HepG2 (cell line): ENCODE results near the gene EDNRA. TPM values are rescaled to one million over a fixed set of nuclear protein-coding genes. Genes with fewer than 3 reads are reported as not detected.

Source experiments
- ATAC-seq: fragments of 200-7000 bp; cut with Tn5 transposase; 3 replicates; pipeline ENCODE4 v1.9.1; 2020; ENCODE audit warnings: mild to moderate bottlenecking, moderate library complexity
- BruUV-seq: library from RNA; stranded (reverse); fragments of 400-500 nt; replicated peaks from 2 replicates; lab custom pipeline; 2021; lab: Mats Ljungman, UMichigan
- CTCF ChIA-PET: fragments of 300-600 bp; formaldehyde crosslinking; extraction: SDS; loops from one replicate; lab custom pipeline; 2021; ENCODE audit warnings: low total read pairs, inconsistent platforms, low intra/inter-chr PET ratio; lab: Yijun Ruan, JAX
- POLR2A ChIA-PET: fragments of 350-600 bp; sonication (Branson Sonifier 250); formaldehyde crosslinking; loops from one replicate; lab custom pipeline; 2020; ENCODE audit warnings: antibody characterized with exemption, inconsistent platforms; lab: Yijun Ruan, JAX
- DNase-seq: peaks from one replicate; pipeline ENCODE4 v3.0.0-alpha.2; 2015; ENCODE audit warnings: low spot score
- FAIRE-seq: peaks from 3 replicates; lab custom pipeline; 2011; peaks lifted over from hg19 to GRCh38; lab: Jason Lieb, UNC
- H2AFZ ChIP-seq: one replicate; pipeline ENCODE4 v1.6.1; 2011; ENCODE audit warnings: low read length, inconsistent platforms
- H3K27ac ChIP-seq: fragments of 300-600 bp; 3 replicates; pipeline ENCODE4 v1.8.0; 2011; ENCODE audit warnings: mixed run types, mild to moderate bottlenecking, mixed read lengths, low read length, inconsistent platforms; ENCODE audit not compliant: insufficient read depth; ENCODE audit errors: extremely low read length
- H3K27me3 ChIP-seq, 2 experiments: fragments of 200-600 bp in 1 of 2; 2 replicates in 1 of 2; 3 replicates in 1 of 2; pipeline versions ENCODE4 v1.6.0 to v1.8.0; 2011; ENCODE audit warnings: low read length in 2 of 2, mild to moderate bottlenecking in 2 of 2, moderate library complexity in 2 of 2, inconsistent platforms in 1 of 2; ENCODE audit not compliant: insufficient read depth in 2 of 2, control insufficient read depth in 1 of 2
- H3K36me3 ChIP-seq, 2 experiments: fragments of 200-600 bp in 1 of 2; replicated peaks in 1 of 2; 2 replicates in 1 of 2; 3 replicates in 1 of 2; pipeline versions ENCODE4 v1.5.1 to v1.8.0; 2011; ENCODE audit warnings: low read length in 2 of 2, inconsistent platforms in 1 of 2; ENCODE audit not compliant: insufficient read depth in 2 of 2, control insufficient read depth in 1 of 2
- H3K4me1 ChIP-seq: 2 replicates; pipeline ENCODE4 v1.5.1; 2012; ENCODE audit warnings: low read length, inconsistent platforms; ENCODE audit not compliant: insufficient read depth
- H3K4me2 ChIP-seq: 2 replicates; pipeline ENCODE4 v1.6.0; 2011; ENCODE audit warnings: low read depth, low read length, inconsistent platforms
- H3K4me3 ChIP-seq, 3 experiments: fragments of 200-600 bp in 1 of 3; sonication (generic), shearing (Covaris generic) in 1 of 3; replicated peaks in 1 of 3; 2 replicates each; pipeline ENCODE4 v1.5.1; 2011 to 2016; ENCODE audit warnings: low read length in 3 of 3, inconsistent platforms in 2 of 3, low read depth in 2 of 3, mild to moderate bottlenecking in 2 of 3, control low read depth in 1 of 3, mixed read lengths in 1 of 3; ENCODE audit not compliant: insufficient read depth in 1 of 3
- H3K79me2 ChIP-seq: one replicate; pipeline ENCODE4 v1.6.1; 2011; ENCODE audit warnings: low read length, inconsistent platforms; ENCODE audit not compliant: insufficient read depth
- H3K9ac ChIP-seq: 2 replicates; pipeline ENCODE4 v1.6.0; 2011; ENCODE audit warnings: mild to moderate bottlenecking, low read depth, low read length, inconsistent platforms; ENCODE audit not compliant: insufficient read depth
- H3K9me3 ChIP-seq: 2 replicates; pipeline ENCODE4 v1.5.1; 2012; ENCODE audit warnings: mild to moderate bottlenecking, low read length
- H4K20me1 ChIP-seq: 2 replicates; pipeline ENCODE4 v1.6.0; 2011; ENCODE audit warnings: inconsistent platforms, mild to moderate bottlenecking, low read length, moderate library complexity; ENCODE audit not compliant: insufficient read depth
- AGO2 ChIP-seq: fragments of 200-400 bp; formaldehyde crosslinking; optimal IDR thresholded peaks from 2 replicates; pipeline ENCODE3; 2017; ENCODE audit warnings: mild to moderate bottlenecking, low read depth, low read length, moderate library complexity
- LCORL ChIP-seq, 2 experiments: fragments of 450-650 bp in 1 of 2; sonication (generic) in 1 of 2; formaldehyde crosslinking in 1 of 2; IDR thresholded peaks; 2 replicates each; pipeline versions ENCODE4 v1.5.0 to v1.6.1; 2017 to 2020; ENCODE audit warnings: antibody characterized with exemption in 1 of 2, missing genetic modification reagents in 1 of 2
- POGZ ChIP-seq: sonication (generic); formaldehyde crosslinking; IDR thresholded peaks from 2 replicates; pipeline ENCODE4 v1.4.0; 2020; ENCODE audit warnings: mild to moderate bottlenecking, missing genetic modification reagents
- RNF2 ChIP-seq: fragments of 450-650 bp; conservative IDR thresholded peaks from 2 replicates; pipeline ENCODE4 v1.6.1; 2016; ENCODE audit warnings: low read depth
- ZMYM3 ChIP-seq: sonication (generic); formaldehyde crosslinking; IDR thresholded peaks from 2 replicates; pipeline ENCODE4 v1.5.1; 2020; ENCODE audit warnings: mild to moderate bottlenecking, missing genetic modification reagents
- ZNF160 ChIP-seq: sonication (generic); formaldehyde crosslinking; IDR thresholded peaks from 2 replicates; pipeline ENCODE4 v1.8.0; 2022; ENCODE audit warnings: mild to moderate bottlenecking, inconsistent platforms, missing genetic modification reagents
- ZNF329 ChIP-seq: sonication (generic); formaldehyde crosslinking; IDR thresholded peaks from 2 replicates; pipeline ENCODE4 v1.9.0; 2021; ENCODE audit warnings: low read depth, mild to moderate bottlenecking, missing genetic modification reagents
- ZNF547 ChIP-seq: sonication (generic); formaldehyde crosslinking; IDR thresholded peaks from 2 replicates; pipeline ENCODE4 v1.5.1; 2020; ENCODE audit warnings: mild to moderate bottlenecking, missing genetic modification reagents
- ZNF550 ChIP-seq: sonication (generic); formaldehyde crosslinking; IDR thresholded peaks from 2 replicates; pipeline ENCODE4 v1.4.0; 2020; ENCODE audit warnings: mild to moderate bottlenecking, missing genetic modification reagents, borderline replicate concordance
- ZSCAN30 ChIP-seq: sonication (generic); formaldehyde crosslinking; IDR thresholded peaks from 2 replicates; pipeline ENCODE4 v1.5.0; 2020; ENCODE audit warnings: mild to moderate bottlenecking, missing genetic modification reagents
- WGBS: methylation state at CpG from one replicate; pipeline ENCODE4 v1.1.6; 2017; ENCODE audit warnings: low lambda C conversion rate; 5-methylcytosine and 5-hydroxymethylcytosine counted together
- in situ Hi-C: cut with HindIII; loops from 2 replicates; pipeline ENCODE4 v1.10.0; 2017; ENCODE audit warnings: low pct_unique_long_range_greater_than_20kb; ENCODE audit not compliant: extremely low pct_ligation_motif_present
- intact Hi-C: fragments of 100-400 bp; cut with micrococcal nuclease; formaldehyde crosslinking; loops from one replicate; pipeline ENCODE4 v1.10.0; 2022; ENCODE audit not compliant: unreplicated experiment
- polyA plus RNA-seq, 8 experiments: library from polyadenylated mRNA; depleted of rRNA in 3 of 8; stranded (reverse) in 7 of 8; unstranded in 1 of 8; fragments of >200 nt; fragmentation: Illumina TruSeq in 4 of 8; extraction: Trizol in 4 of 8; gene quantifications; 2 replicates each; pipeline versions ENCODE4 v1.2.1 to v1.2.3, GENCODE V29; 2011 to 2016; ENCODE audit warnings: low read depth in 4 of 8, missing spikeins in 1 of 8, mixed read lengths in 1 of 8; ENCODE audit not compliant: insufficient read depth in 1 of 8
- total RNA-seq, 5 experiments: library from RNA; depleted of rRNA; stranded (reverse); fragments of >200 nt; fragmentation: Illumina TruSeq; extraction: Trizol; gene quantifications; 2 replicates each; pipeline ENCODE4 v1.2.3, GENCODE V29; 2016; ENCODE audit warnings: low read depth in 1 of 5

Gene EDNRA
- total and polyA plus RNA-seq, 2 of the 13 experiments (the other 11 are each of a cell fraction or from before 2014, with no cell fraction given): not detected

DNA sequence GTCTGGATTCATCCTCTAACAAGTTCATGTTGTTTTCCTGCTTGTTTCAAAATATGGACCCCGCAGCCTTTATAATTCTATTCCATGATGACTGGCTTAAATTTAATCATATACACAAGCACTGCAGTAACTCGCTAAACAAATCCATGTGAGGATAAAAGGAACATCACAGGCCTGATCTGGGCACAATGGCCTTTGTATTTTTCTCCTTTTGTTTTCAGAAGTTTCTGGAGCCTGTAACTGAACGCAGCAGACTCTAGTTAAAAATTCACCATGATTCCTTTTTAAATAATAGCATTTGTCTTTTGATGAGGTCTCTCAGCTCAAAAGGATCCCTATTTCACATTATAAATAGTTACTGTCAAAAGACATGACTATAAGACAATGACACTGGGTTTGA lies 106.1 kb downstream of the EDNRA start:
- FAIRE-seq (no peak), DNase-seq (no peak), ATAC-seq (no peak)
- Histone ChIP-seq H3K9ac (no peak overlapping the region), H3K9me3 (no peaks in the 10 kb centered on the region), H3K4me2 (no peak overlapping the region), H2AFZ (no peak overlapping the region), H3K4me3 (no peak overlapping the region), H4K20me1 (no peaks in the 10 kb centered on the region), H3K79me2 (no peaks in the 10 kb centered on the region), H3K27me3 (no peaks in the 10 kb centered on the region), H3K27ac (no peak overlapping the region), H3K36me3 (no peaks in the 10 kb centered on the region), H3K4me1 (no peaks in the 10 kb centered on the region)
- intact Hi-C loops (no loop called here), in situ Hi-C loops (loop anchor here (5.0 to 25.0 kb wide), 2 partner anchors 70 to 575 kb away; no protein-coding TSS in a partner anchor)
- ChIA-PET POLR2A (no interaction called here), CTCF (no interaction called here)
- no TSS peak for BruUV-seq
- no peak for TF ChIP-seq AGO2
- no peak for TF ChIP-seq LCORL (IDR thresholded peaks at IDR 0.05)
- TF ChIP-seq LCORL (CRISPR knock-in tag; IDR thresholded peaks at IDR 0.05): no peak
- TF ChIP-seq ZNF550: no peak
- WGBS: 22% methylated on average over 3 of the region's 3 CpGs

DNA sequence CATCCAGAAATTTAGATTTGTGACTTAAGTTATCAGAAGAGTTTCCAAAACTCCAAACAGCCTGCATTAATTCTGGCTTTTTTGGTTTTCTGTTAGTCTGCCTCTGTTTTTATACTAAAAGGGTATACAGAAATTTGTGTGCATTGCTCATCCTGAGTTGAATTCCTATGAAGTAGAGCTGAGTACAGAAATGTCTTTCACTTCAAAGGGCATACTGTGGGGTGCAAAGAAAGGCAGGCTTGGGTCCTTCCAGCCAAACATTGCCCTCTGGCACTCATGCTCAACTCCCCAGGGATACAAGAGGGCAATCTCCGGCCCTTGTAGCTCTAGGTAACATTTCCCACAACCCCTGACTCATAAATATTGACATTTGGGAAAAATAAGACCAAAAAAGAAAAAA lies 108.7 kb downstream of the EDNRA start:
- H3K4me3 ChIP-seq: no peak overlapping the region
- H3K79me2 ChIP-seq: no peaks in the 10 kb centered on the region
- CTCF ChIA-PET: interaction anchor here (1.8 to 3.1 kb wide), 3 partner anchors 70 to 429 kb away, joined by 5 to 30 read pairs (median 21); no protein-coding TSS in a partner anchor
- H3K27me3 ChIP-seq: no peaks in the 10 kb centered on the region
- no peaks in the 10 kb centered on the region for H3K36me3 ChIP-seq
- no peaks in the 10 kb centered on the region for H3K4me1 ChIP-seq
- FAIRE-seq: no peak
- intact Hi-C loops: no loop called here
- TF ChIP-seq ZNF329 (CRISPR knock-in tag) (no peak), ZNF547 (CRISPR knock-in tag) (no peak), POGZ (CRISPR knock-in tag) (no peak), ZNF160 (CRISPR knock-in tag) (no peak), ZMYM3 (CRISPR knock-in tag) (no peak), RNF2 (no peak), ZSCAN30 (CRISPR knock-in tag) (no peak)
- TF ChIP-seq, all 625 proteins: peak for 0
- Histone ChIP-seq H3K4me2 (no peak overlapping the region), H2AFZ (no peak overlapping the region), H3K27ac (no peak overlapping the region), H4K20me1 (no peaks in the 10 kb centered on the region), H3K9me3 (no peaks in the 10 kb centered on the region), H3K9ac (no peak overlapping the region)
- ATAC-seq (no peak), DNase-seq (no peak)
- 13% methylated on average over 1 of the region's 1 CpG for WGBS
- no TSS peak for BruUV-seq
- POLR2A ChIA-PET: no interaction called here
- in situ Hi-C loops: loop anchor here (5.0 to 25.0 kb wide), 2 partner anchors 72 to 577 kb away; no protein-coding TSS in a partner anchor
